Measurements from ENCODE around the gene RAB25. TPM values are rescaled to one million over a fixed set of nuclear protein-coding genes. Genes with fewer than 3 reads are reported as not detected.

The RAB25 gene
- total and polyA plus RNA-seq, 2 of the 13 experiments (the other 11 are each of a cell fraction or from before 2014, with no cell fraction given), result 0.20 to 0.22 TPM

DNA sequence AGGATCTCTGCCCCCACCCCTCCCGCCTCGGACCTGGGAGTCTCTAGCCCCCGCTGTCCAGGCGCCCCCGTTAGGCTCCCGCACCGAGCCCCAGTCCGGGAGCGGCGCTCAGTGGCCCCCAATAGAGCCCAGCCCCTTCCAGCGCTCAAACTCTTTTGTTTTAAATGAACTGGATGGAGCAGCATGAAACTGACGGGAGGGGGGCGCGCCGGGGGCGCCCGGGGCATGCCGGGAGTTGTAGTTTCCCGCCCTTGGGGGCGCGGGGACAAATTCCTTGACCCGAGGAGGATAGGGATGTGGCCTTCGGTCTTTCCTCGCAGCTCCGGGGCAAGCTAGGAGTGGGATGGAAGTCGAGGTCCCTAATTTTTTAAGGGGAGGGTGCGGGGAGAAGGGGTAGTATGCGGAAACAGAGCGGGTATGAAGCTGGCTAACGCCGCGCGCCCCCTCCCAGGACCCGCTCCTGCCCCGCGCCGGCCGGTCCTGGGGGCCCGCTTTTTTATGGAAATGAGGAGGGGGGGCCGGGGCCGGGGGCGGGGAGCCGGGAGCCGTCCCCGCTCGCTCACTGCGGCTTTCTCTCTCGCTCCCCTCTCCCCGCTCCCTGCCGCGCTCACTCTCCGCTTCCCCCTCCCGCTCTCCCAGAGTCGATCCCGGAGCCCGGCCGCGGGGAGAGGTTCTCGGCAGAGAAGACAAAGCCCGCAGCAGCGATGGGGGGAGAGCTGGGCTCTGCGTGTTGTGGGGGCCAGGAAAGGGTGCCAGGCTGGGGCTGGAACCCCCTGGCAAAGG is 21.5 kb downstream of the RAB25 start, which contains the start of gene MEX3A (continued):
- TF ChIP-seq ZNF33B (CRISPR knock-in tag; IDR thresholded peaks at IDR 0.05) (no peak), SIX1 (CRISPR knock-in tag; IDR thresholded peaks at IDR 0.05; ENCODE audit: borderline replicate concordance) (no peak), RAD51 (IDR thresholded peaks at IDR 0.05; ENCODE audit: borderline replicate concordance) (no peak), ZNF30 (CRISPR knock-in tag; IDR thresholded peaks at IDR 0.05) (no peak), TP53 (CRISPR knock-in tag; conservative IDR thresholded peaks at IDR 0.05) (no peak), ZSCAN22 (CRISPR knock-in tag; IDR thresholded peaks at IDR 0.05) (no peak), KLF9 (CRISPR knock-in tag; IDR thresholded peaks at IDR 0.05; ENCODE audit: low read depth) (no peak), FOSL1 (CRISPR knock-in tag; IDR thresholded peaks at IDR 0.05; ENCODE audit: borderline replicate concordance) (no peak), HHEX (CRISPR knock-in tag; IDR thresholded peaks at IDR 0.05) (no peak), ZNF703 (CRISPR knock-in tag; IDR thresholded peaks at IDR 0.05; ENCODE audit: borderline replicate concordance) (no peak), BRD4 (CRISPR knock-in tag; IDR thresholded peaks at IDR 0.05) (no peak)
- TF ChIP-seq, protein P1, sequence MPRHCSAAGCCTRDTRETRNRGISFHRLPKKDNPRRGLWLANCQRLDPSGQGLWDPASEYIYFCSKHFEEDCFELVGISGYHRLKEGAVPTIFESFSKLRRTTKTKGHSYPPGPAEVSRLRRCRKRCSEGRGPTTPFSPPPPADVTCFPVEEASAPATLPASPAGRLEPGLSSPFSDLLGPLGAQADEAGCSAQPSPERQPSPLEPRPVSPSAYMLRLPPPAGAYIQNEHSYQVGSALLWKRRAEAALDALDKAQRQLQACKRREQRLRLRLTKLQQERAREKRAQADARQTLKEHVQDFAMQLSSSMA (CRISPR knock-in tag; IDR thresholded peaks at IDR 0.05), result no peak
- TF ChIP-seq, protein P2, sequence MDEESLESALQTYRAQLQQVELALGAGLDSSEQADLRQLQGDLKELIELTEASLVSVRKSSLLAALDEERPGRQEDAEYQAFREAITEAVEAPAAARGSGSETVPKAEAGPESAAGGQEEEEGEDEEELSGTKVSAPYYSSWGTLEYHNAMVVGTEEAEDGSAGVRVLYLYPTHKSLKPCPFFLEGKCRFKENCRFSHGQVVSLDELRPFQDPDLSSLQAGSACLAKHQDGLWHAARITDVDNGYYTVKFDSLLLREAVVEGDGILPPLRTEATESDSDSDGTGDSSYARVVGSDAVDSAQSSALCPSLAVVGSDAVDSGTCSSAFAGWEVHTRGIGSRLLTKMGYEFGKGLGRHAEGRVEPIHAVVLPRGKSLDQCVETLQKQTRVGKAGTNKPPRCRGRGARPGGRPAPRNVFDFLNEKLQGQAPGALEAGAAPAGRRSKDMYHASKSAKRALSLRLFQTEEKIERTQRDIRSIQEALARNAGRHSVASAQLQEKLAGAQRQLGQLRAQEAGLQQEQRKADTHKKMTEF (CRISPR knock-in tag; IDR thresholded peaks at IDR 0.05), result no peak; the same call in 1 of the 2 replicates
- TF ChIP-seq, protein P3, sequence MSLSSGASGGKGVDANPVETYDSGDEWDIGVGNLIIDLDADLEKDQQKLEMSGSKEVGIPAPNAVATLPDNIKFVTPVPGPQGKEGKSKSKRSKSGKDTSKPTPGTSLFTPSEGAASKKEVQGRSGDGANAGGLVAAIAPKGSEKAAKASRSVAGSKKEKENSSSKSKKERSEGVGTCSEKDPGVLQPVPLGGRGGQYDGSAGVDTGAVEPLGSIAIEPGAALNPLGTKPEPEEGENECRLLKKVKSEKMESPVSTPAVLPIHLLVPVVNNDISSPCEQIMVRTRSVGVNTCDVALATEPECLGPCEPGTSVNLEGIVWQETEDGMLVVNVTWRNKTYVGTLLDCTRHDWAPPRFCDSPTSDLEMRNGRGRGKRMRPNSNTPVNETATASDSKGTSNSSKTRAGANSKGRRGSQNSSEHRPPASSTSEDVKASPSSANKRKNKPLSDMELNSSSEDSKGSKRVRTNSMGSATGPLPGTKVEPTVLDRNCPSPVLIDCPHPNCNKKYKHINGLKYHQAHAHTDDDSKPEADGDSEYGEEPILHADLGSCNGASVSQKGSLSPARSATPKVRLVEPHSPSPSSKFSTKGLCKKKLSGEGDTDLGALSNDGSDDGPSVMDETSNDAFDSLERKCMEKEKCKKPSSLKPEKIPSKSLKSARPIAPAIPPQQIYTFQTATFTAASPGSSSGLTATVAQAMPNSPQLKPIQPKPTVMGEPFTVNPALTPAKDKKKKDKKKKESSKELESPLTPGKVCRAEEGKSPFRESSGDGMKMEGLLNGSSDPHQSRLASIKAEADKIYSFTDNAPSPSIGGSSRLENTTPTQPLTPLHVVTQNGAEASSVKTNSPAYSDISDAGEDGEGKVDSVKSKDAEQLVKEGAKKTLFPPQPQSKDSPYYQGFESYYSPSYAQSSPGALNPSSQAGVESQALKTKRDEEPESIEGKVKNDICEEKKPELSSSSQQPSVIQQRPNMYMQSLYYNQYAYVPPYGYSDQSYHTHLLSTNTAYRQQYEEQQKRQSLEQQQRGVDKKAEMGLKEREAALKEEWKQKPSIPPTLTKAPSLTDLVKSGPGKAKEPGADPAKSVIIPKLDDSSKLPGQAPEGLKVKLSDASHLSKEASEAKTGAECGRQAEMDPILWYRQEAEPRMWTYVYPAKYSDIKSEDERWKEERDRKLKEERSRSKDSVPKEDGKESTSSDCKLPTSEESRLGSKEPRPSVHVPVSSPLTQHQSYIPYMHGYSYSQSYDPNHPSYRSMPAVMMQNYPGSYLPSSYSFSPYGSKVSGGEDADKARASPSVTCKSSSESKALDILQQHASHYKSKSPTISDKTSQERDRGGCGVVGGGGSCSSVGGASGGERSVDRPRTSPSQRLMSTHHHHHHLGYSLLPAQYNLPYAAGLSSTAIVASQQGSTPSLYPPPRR (CRISPR knock-in tag; IDR thresholded peaks at IDR 0.05; ENCODE audit: borderline replicate concordance), result no peak
- TF ChIP-seq, protein P4, sequence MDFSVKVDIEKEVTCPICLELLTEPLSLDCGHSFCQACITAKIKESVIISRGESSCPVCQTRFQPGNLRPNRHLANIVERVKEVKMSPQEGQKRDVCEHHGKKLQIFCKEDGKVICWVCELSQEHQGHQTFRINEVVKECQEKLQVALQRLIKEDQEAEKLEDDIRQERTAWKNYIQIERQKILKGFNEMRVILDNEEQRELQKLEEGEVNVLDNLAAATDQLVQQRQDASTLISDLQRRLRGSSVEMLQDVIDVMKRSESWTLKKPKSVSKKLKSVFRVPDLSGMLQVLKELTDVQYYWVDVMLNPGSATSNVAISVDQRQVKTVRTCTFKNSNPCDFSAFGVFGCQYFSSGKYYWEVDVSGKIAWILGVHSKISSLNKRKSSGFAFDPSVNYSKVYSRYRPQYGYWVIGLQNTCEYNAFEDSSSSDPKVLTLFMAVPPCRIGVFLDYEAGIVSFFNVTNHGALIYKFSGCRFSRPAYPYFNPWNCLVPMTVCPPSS (IDR thresholded peaks at IDR 0.05), result no peak
- TF ChIP-seq, protein P5, sequence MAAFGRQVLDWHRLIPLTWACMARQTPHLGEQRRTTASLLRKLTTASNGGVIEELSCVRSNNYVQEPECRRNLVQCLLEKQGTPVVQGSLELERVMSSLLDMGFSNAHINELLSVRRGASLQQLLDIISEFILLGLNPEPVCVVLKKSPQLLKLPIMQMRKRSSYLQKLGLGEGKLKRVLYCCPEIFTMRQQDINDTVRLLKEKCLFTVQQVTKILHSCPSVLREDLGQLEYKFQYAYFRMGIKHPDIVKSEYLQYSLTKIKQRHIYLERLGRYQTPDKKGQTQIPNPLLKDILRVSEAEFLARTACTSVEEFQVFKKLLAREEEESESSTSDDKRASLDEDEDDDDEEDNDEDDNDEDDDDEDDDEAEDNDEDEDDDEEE (CRISPR knock-in tag; IDR thresholded peaks at IDR 0.05), result no peak
- TF ChIP-seq, protein P6, sequence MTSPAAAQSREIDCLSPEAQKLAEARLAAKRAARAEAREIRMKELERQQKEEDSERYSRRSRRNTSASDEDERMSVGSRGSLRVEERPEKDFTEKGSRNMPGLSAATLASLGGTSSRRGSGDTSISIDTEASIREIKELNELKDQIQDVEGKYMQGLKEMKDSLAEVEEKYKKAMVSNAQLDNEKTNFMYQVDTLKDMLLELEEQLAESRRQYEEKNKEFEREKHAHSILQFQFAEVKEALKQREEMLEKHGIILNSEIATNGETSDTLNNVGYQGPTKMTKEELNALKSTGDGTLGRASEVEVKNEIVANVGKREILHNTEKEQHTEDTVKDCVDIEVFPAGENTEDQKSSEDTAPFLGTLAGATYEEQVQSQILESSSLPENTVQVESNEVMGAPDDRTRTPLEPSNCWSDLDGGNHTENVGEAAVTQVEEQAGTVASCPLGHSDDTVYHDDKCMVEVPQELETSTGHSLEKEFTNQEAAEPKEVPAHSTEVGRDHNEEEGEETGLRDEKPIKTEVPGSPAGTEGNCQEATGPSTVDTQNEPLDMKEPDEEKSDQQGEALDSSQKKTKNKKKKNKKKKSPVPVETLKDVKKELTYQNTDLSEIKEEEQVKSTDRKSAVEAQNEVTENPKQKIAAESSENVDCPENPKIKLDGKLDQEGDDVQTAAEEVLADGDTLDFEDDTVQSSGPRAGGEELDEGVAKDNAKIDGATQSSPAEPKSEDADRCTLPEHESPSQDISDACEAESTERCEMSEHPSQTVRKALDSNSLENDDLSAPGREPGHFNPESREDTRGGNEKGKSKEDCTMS (CRISPR knock-in tag; conservative IDR thresholded peaks at IDR 0.05), result no peak
